ENCODE results near the gene ETFRF1. TPM values are rescaled to one million over a fixed set of nuclear protein-coding genes. Genes with fewer than 3 reads are reported as not detected.

The ETFRF1 gene
- total RNA-seq, 1 experiment from 2014 or later, result 8.4 TPM

DNA sequence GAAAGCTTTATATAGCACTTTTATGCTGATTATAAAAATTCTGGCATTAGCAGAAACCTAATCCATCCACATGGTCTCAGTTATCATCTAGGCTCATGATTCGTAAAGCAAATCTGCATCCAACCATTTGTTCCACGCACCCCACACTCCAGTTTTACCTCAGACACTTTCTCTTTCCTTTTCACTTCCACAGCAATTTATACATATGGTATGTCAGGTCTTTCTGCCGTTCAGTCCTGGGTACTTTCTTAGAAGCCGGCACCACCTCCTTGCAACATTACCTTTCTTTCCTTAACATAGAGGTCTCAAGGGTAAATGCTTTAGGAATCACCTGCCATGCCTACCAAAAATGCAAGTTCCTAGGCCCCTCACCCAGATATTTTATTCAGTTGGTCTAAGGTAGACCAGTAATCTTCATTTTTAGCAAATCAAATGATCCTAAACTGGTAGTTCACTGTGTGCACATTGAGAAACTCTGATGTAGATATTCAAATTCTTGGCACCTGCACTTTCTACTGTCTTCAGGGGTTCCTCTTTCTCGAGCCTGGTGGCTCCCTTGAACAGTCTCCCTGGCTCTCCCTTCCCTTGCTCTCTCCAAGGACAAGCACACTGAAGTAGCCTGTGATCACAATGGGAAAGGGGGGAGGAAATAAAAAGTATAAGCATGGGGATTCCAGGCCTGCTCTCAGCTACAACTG, 58.5 kb downstream of the ETFRF1 start:
- TF ChIP-seq EGR1 (IDR thresholded peaks at IDR 0.05; ENCODE audit: low read depth) (no peak), CBX3 (IDR thresholded peaks at IDR 0.05; ENCODE audit: low read depth) (no peak), ELF1 (IDR thresholded peaks at IDR 0.05; ENCODE audit: borderline replicate concordance, low read depth) (no peak), ZNF274 (IDR thresholded peaks at IDR 0.05; ENCODE audit: low read depth, low read length) (no peak), CEBPB (IDR thresholded peaks at IDR 0.05; ENCODE audit: low read depth) (no peak), POLR2A (IDR thresholded peaks at IDR 0.05; ENCODE audit: borderline replicate concordance, extremely low read depth, insufficient read depth, insufficient read length) (no peak), RAD21 (IDR thresholded peaks at IDR 0.05; ENCODE audit: low read depth) (no peak), POLR2AphosphoS5 (IDR thresholded peaks at IDR 0.05; ENCODE audit: low read depth, low read length) (no peak), YY1 (IDR thresholded peaks at IDR 0.05; ENCODE audit: extremely low read depth, insufficient replicate concordance, low read depth, low read length) (no peak)
- TF ChIP-seq, protein P1, sequence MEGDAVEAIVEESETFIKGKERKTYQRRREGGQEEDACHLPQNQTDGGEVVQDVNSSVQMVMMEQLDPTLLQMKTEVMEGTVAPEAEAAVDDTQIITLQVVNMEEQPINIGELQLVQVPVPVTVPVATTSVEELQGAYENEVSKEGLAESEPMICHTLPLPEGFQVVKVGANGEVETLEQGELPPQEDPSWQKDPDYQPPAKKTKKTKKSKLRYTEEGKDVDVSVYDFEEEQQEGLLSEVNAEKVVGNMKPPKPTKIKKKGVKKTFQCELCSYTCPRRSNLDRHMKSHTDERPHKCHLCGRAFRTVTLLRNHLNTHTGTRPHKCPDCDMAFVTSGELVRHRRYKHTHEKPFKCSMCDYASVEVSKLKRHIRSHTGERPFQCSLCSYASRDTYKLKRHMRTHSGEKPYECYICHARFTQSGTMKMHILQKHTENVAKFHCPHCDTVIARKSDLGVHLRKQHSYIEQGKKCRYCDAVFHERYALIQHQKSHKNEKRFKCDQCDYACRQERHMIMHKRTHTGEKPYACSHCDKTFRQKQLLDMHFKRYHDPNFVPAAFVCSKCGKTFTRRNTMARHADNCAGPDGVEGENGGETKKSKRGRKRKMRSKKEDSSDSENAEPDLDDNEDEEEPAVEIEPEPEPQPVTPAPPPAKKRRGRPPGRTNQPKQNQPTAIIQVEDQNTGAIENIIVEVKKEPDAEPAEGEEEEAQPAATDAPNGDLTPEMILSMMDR (IDR thresholded peaks at IDR 0.05 in 2 of 3, conservative IDR thresholded peaks at IDR 0.05 in 1 of 3; ENCODE audit: borderline replicate concordance in 1 of 3, insufficient read depth in 1 of 3, low read depth in 2 of 3, low read length in 2 of 3), result no peak
- TF ChIP-seq, protein P2, sequence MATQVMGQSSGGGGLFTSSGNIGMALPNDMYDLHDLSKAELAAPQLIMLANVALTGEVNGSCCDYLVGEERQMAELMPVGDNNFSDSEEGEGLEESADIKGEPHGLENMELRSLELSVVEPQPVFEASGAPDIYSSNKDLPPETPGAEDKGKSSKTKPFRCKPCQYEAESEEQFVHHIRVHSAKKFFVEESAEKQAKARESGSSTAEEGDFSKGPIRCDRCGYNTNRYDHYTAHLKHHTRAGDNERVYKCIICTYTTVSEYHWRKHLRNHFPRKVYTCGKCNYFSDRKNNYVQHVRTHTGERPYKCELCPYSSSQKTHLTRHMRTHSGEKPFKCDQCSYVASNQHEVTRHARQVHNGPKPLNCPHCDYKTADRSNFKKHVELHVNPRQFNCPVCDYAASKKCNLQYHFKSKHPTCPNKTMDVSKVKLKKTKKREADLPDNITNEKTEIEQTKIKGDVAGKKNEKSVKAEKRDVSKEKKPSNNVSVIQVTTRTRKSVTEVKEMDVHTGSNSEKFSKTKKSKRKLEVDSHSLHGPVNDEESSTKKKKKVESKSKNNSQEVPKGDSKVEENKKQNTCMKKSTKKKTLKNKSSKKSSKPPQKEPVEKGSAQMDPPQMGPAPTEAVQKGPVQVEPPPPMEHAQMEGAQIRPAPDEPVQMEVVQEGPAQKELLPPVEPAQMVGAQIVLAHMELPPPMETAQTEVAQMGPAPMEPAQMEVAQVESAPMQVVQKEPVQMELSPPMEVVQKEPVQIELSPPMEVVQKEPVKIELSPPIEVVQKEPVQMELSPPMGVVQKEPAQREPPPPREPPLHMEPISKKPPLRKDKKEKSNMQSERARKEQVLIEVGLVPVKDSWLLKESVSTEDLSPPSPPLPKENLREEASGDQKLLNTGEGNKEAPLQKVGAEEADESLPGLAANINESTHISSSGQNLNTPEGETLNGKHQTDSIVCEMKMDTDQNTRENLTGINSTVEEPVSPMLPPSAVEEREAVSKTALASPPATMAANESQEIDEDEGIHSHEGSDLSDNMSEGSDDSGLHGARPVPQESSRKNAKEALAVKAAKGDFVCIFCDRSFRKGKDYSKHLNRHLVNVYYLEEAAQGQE (IDR thresholded peaks at IDR 0.05; ENCODE audit: low read depth), result no peak
- TF ChIP-seq, protein P3, sequence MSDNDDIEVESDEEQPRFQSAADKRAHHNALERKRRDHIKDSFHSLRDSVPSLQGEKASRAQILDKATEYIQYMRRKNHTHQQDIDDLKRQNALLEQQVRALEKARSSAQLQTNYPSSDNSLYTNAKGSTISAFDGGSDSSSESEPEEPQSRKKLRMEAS (IDR thresholded peaks at IDR 0.05), result no peak

More for the DNA sequence above, 58.5 kb downstream of the ETFRF1 start:
- Histone ChIP-seq H3K9me2 (ENCODE audit: insufficient read depth) (no peaks in the 10 kb centered on the region), H4K20me1 (ENCODE audit: insufficient read depth) (no peaks in the 10 kb centered on the region), H3K4me3 (replicated peaks in 1 of 2; ENCODE audit: low read depth in 1 of 2, low read length in 2 of 2) (no peak overlapping the region), H3K9me3 (ENCODE audit: control insufficient read depth in 1 of 2, insufficient read depth in 1 of 2, low read depth in 1 of 2, low read length in 2 of 2) (no peaks in the 10 kb centered on the region), H3K4me1 (ENCODE audit: control insufficient read depth in 1 of 2, insufficient read depth in 2 of 2, low read length in 2 of 2) (peaks cover 0 to 16% of the 10 kb centered on the region in 2 experiments; a peak in 3 of 4 replicates), H3K4me2 (ENCODE audit: low read length) (no peak overlapping the region), H3K27me3 (ENCODE audit: insufficient read depth, low read length) (no peaks in the 10 kb centered on the region), H3K36me3 (ENCODE audit: control insufficient read depth in 1 of 2, insufficient read depth in 2 of 2, low read length in 2 of 2) (no peaks in the 10 kb centered on the region), H3K79me2 (ENCODE audit: insufficient read depth, low read length) (peaks cover 17% of the 10 kb centered on the region), H3K9ac (ENCODE audit: low read length) (no peak overlapping the region), H3K27ac (ENCODE audit: low read depth, low read length) (no peak overlapping the region), H2AFZ (ENCODE audit: low read depth, low read length, poor library complexity, severe bottlenecking) (no peak overlapping the region)
- ChIA-PET CTCF (no interaction called here), POLR2A (no interaction called here), RAD21 (ENCODE audit: low non-redundant PET in 1 of 2, low total read pairs in 2 of 2, uncharacterized antibody in 2 of 2, unreplicated experiment in 2 of 2) (no interaction called here)
- ATAC-seq, result no peak
- DNase-seq (ENCODE audit: low read depth, low spot score), result no peak
- intact Hi-C loops (cut with micrococcal nuclease), result no loop called here
- no TSS peak for BruUV-seq (replicated peaks)
